Tibial nerve (tissue), 3 donors: Measurements from ENCODE around the gene TUSC2.

Experiments used
- CTCF ChIP-seq, 5 experiments: fragments of 200-600 bp in 3 of 5; fragments of 450-650 bp in 2 of 5; sonication (generic) in 3 of 5; IDR thresholded peaks; one replicate each; pipeline ENCODE4 v1.5.1; 2016 to 2019; ENCODE audit warnings: antibody characterized with exemption in 5 of 5, mild to moderate bottlenecking in 3 of 5, moderate library complexity in 2 of 5
- POLR2A ChIP-seq, 2 donors: fragments of 450-650 bp; IDR thresholded peaks; one replicate each; pipeline ENCODE4 v1.6.1; 2017; ENCODE audit warnings: antibody characterized with exemption in 2 of 2, mild to moderate bottlenecking in 2 of 2, moderate library complexity in 2 of 2

- TF ChIP-seq CTCF (IDR thresholded peaks at IDR 0.05) (no peak), POLR2A (IDR thresholded peaks at IDR 0.05) (no peak)
Measured at GRCh38 chr3:50289130-50289529, 38.9 kb downstream of the TUSC2 start.
